Measurements from ENCODE around the gene PAAF1. TPM values are rescaled to one million over a fixed set of nuclear protein-coding genes. Genes with fewer than 3 reads are reported as not detected.
A peak's percentile ranks its signal among the peaks of the same experiment; 100 is the strongest.

PAAF1 gene
- total RNA-seq, 2 experiments from 2014 or later: 21.6 TPM

GRCh38 chr11:73957654-73958361 lies 81.0 kb downstream of the PAAF1 start:
- H3K9me3 Mint-ChIP-seq: no peaks in the 10 kb centered on the region
- H3K4me3 Mint-ChIP-seq: no peak overlapping the region
- POLR2A ChIA-PET: interaction anchor here (0.6 kb wide), 1 partner anchor 22 kb away, joined by 3 read pairs; no protein-coding TSS in a partner anchor
- no peaks in the 10 kb centered on the region for H3K36me3 Mint-ChIP-seq (ENCODE audit: low read depth)
- DNase-seq: no peak
- peaks cover 12% of the 10 kb centered on the region for H3K27me3 Mint-ChIP-seq
- H3K27ac Mint-ChIP-seq: no peak overlapping the region
- CTCF ChIA-PET: interaction anchor here (1.0 to 1.6 kb wide), 2 partner anchors 12 to 363 kb away, joined by 3 read pairs; no protein-coding TSS in a partner anchor
- H3K4me1 Mint-ChIP-seq: peaks cover 4% of the 10 kb centered on the region

GRCh38 chr11:73958521-73959141 lies 81.8 kb downstream of the PAAF1 start:
- Mint-ChIP-seq H3K27ac (no peak overlapping the region), H3K27me3 (peaks cover 12% of the 10 kb centered on the region), H3K9me3 (no peaks in the 10 kb centered on the region), H3K4me1 (peaks cover 4% of the 10 kb centered on the region), H3K36me3 (ENCODE audit: low read depth) (no peaks in the 10 kb centered on the region), H3K4me3 (no peak overlapping the region)
- ChIA-PET CTCF (interaction anchor here (0.6 to 1.6 kb wide), 3 partner anchors 10 to 290 kb away, joined by 3 read pairs; no protein-coding TSS in a partner anchor), POLR2A (no interaction called here)
- DNase-seq: no peak

DNA sequence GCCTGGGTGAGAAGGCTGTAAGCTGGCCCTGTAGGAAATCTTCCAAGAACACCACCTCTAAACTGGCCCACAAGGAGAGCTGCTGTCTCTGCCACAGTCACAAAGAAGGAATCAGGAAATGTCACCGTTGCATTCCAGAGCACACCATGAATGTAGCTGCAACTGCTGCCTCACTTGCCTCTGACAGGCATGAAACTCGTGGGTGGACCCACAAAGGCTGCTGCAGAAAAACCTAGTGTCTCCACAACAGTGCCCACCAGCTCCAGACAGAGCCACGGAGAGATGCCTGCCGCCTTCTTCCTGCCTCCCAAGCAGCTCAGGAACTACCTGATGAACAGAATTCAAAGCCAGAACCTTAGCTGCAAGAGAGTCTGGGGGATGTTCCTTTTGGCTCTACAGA lies 84.5 kb downstream of the PAAF1 start:
- H3K36me3 Mint-ChIP-seq (ENCODE audit: low read depth): no peaks in the 10 kb centered on the region
- ChIA-PET CTCF (no interaction called here), POLR2A (no interaction called here)
- H3K27ac Mint-ChIP-seq: no peak overlapping the region
- peaks cover 15% of the 10 kb centered on the region for H3K4me1 Mint-ChIP-seq
- DNase-seq: no peak
- no peaks in the 10 kb centered on the region for H3K9me3 Mint-ChIP-seq
- H3K4me3 Mint-ChIP-seq: no peak overlapping the region
- H3K27me3 Mint-ChIP-seq: peaks cover 7% of the 10 kb centered on the region

- ChIA-PET CTCF (interaction anchor here (0.5 to 2.4 kb wide), 2 partner anchors 28 to 445 kb away, joined by 3 to 5 read pairs; no protein-coding TSS in a partner anchor), POLR2A (no interaction called here)
- H3K4me1 Mint-ChIP-seq: peaks cover 15% of the 10 kb centered on the region
These were observed 85.4 kb downstream of the PAAF1 start for GRCh38 chr11:73962101-73962705.

GRCh38 chr11:73963861-73964260 lies 87.1 kb downstream of the PAAF1 start:
- Mint-ChIP-seq H3K4me3 (no peak overlapping the region), H3K4me1 (peaks cover 17% of the 10 kb centered on the region), H3K27me3 (peaks cover 2% of the 10 kb centered on the region), H3K36me3 (ENCODE audit: low read depth) (no peaks in the 10 kb centered on the region), H3K27ac (no peak overlapping the region), H3K9me3 (no peaks in the 10 kb centered on the region)
- CTCF ChIA-PET: interaction anchor here (0.8 to 2.4 kb wide), 15 partner anchors 11 to 462 kb away, joined by 3 to 20 read pairs (median 4); partner anchors contain the start of genes C2CD3 and PPME1
- POLR2A ChIA-PET: interaction anchor here (1.2 to 12.4 kb wide), 2 partner anchors 17 to 292 kb away, joined by 5 to 264 read pairs; partner anchors contain the start of gene UCP2
- DNase-seq: no peak

More at GRCh38 chr11:73962101-73962705, 85.4 kb downstream of the PAAF1 start:
- no peak overlapping the region for H3K4me3 Mint-ChIP-seq
- no peaks in the 10 kb centered on the region for H3K9me3 Mint-ChIP-seq
- no peaks in the 10 kb centered on the region for H3K36me3 Mint-ChIP-seq (ENCODE audit: low read depth)
- DNase-seq: no peak
- peaks cover 7% of the 10 kb centered on the region for H3K27me3 Mint-ChIP-seq
- no peak overlapping the region for H3K27ac Mint-ChIP-seq

DNA sequence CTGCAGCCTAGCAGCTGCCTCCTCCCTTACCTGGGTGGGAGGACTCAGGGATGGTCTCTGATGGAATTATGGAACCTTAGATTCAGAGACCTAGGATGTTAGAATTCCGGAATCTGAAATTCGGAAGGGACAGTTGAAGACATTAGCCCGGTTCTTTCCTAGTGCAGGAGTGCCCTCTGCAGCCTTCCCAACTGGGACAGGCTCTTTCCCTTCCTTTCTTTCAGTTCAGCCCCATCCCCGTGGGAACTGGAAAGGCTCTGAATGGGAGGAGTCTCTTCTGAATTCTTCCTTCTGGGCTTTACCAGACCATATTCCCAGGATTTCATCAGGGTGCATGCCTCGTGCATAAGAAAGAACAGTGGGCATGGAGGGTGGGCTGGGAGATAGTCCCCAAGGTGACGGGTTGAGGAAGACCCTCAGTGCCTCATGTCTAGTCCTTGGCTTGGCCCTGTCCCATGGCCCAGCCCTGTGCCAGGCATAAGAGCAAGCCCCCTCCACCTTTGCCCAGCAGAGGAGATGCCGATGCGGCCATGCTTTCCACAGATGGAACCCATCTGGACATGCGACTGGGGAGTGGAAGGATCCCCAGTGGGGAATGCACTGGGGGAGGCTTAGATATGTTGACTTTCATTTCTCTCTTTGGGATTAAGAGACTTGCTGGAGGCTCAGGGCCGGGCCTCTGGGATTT lies 88.4 kb downstream of the PAAF1 start:
- no peaks in the 10 kb centered on the region for H3K9me3 Mint-ChIP-seq
- ChIA-PET CTCF (interaction anchor here (1.3 to 2.1 kb wide), 5 partner anchors 15 to 358 kb away, joined by 3 to 20 read pairs (median 7); no protein-coding TSS in a partner anchor), POLR2A (interaction anchor here (0.7 to 12.4 kb wide), 3 partner anchors 16 to 205 kb away, joined by 4 to 264 read pairs (median 5); partner anchors contain the start of genes C2CD3 and UCP2)
- H3K4me3 Mint-ChIP-seq: no peak overlapping the region
- peaks cover 3% of the 10 kb centered on the region for H3K36me3 Mint-ChIP-seq (ENCODE audit: low read depth)
- peaks cover 2% of the 10 kb centered on the region for H3K27me3 Mint-ChIP-seq
- peaks cover 31% of the 10 kb centered on the region for H3K4me1 Mint-ChIP-seq
- DNase-seq: no peak
- H3K27ac Mint-ChIP-seq: no peak overlapping the region

- Mint-ChIP-seq H3K9me3 (no peaks in the 10 kb centered on the region), H3K4me3 (no peak overlapping the region), H3K27me3 (peaks cover 2% of the 10 kb centered on the region), H3K36me3 (ENCODE audit: low read depth) (peaks cover 3% of the 10 kb centered on the region), H3K4me1 (peaks cover 34% of the 10 kb centered on the region), H3K27ac (no peak overlapping the region)
- CTCF ChIA-PET: interaction anchor here (1.3 kb wide), 1 partner anchor 14 kb away, joined by 7 read pairs; no protein-coding TSS in a partner anchor
- POLR2A ChIA-PET: interaction anchor here (1.7 to 12.4 kb wide), 2 partner anchors 16 to 205 kb away, joined by 5 to 264 read pairs; partner anchors contain the start of genes C2CD3 and UCP2
- DNase-seq: no peak
These were observed 88.9 kb downstream of the PAAF1 start for GRCh38 chr11:73965764-73966121.

DNA sequence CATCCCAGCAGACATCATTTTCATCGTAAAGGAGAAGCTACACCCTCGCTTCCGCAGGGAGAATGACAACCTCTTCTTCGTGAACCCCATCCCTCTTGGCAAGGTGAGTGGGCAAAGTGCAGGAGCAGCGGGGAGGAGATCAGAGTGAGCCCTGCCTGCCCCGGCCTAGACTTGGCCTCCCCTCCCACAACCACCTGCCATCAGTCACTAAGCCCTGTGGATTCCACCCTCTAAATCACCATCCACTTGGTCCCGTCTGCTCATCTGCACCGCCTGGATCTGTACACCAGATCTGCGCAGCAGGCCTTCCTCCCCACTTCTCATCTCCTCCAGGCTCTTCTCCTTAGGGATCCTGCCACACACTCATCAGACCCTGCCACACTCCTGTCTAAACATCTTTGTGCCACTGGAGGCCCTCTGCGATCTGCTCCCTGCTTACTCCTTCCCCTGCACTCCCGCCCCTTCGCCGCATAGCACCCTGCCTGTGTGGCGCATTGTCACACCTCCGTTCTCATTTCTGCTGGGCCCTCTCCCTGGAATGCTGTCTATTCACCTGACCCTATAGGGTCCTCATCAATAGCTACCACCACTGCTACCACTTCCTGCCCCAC lies 91.7 kb downstream of the PAAF1 start:
- Mint-ChIP-seq H3K27me3 (no peaks in the 10 kb centered on the region), H3K4me3 (no peak overlapping the region), H3K36me3 (ENCODE audit: low read depth) (peaks cover 16% of the 10 kb centered on the region), H3K9me3 (no peaks in the 10 kb centered on the region), H3K4me1 (peaks cover 57% of the 10 kb centered on the region), H3K27ac (no peak overlapping the region)
- POLR2A ChIA-PET: interaction anchor here (0.8 to 12.4 kb wide), 3 partner anchors 13 to 203 kb away, joined by 3 to 264 read pairs (median 7); partner anchors contain the start of genes PPME1 and UCP2
- CTCF ChIA-PET: no interaction called here
- no peak for DNase-seq

GRCh38 chr11:73969091-73969490 lies 92.3 kb downstream of the PAAF1 start:
- POLR2A ChIA-PET: interaction anchor here (1.6 to 12.4 kb wide), 3 partner anchors 12 to 133 kb away, joined by 3 to 264 read pairs (median 20); partner anchors contain the start of gene UCP2
- Mint-ChIP-seq H3K27ac (no peak overlapping the region), H3K36me3 (ENCODE audit: low read depth) (peaks cover 21% of the 10 kb centered on the region), H3K4me1 (peaks cover 61% of the 10 kb centered on the region), H3K9me3 (no peaks in the 10 kb centered on the region), H3K4me3 (no peak overlapping the region), H3K27me3 (no peaks in the 10 kb centered on the region)
- CTCF ChIA-PET: no interaction called here
- no peak for DNase-seq

GRCh38 chr11:73969991-73970800 lies 93.4 kb downstream of the PAAF1 start:
- peaks cover 32% of the 10 kb centered on the region for H3K36me3 Mint-ChIP-seq (ENCODE audit: low read depth)
- H3K27me3 Mint-ChIP-seq: no peaks in the 10 kb centered on the region
- ChIA-PET CTCF (interaction anchor here (1.1 kb wide), 2 partner anchors 10 to 286 kb away, joined by 4 read pairs; no protein-coding TSS in a partner anchor), POLR2A (interaction anchor here (0.9 to 12.4 kb wide), 8 partner anchors 10 to 201 kb away, joined by 3 to 264 read pairs (median 4); partner anchors contain the start of genes C2CD3, PPME1 and UCP2)
- H3K4me3 Mint-ChIP-seq: no peak overlapping the region
- peak overlapping the region; percentile 63 for H3K27ac Mint-ChIP-seq
- H3K9me3 Mint-ChIP-seq: no peaks in the 10 kb centered on the region
- DNase-seq: no peak
- peaks cover 64% of the 10 kb centered on the region for H3K4me1 Mint-ChIP-seq

DNA sequence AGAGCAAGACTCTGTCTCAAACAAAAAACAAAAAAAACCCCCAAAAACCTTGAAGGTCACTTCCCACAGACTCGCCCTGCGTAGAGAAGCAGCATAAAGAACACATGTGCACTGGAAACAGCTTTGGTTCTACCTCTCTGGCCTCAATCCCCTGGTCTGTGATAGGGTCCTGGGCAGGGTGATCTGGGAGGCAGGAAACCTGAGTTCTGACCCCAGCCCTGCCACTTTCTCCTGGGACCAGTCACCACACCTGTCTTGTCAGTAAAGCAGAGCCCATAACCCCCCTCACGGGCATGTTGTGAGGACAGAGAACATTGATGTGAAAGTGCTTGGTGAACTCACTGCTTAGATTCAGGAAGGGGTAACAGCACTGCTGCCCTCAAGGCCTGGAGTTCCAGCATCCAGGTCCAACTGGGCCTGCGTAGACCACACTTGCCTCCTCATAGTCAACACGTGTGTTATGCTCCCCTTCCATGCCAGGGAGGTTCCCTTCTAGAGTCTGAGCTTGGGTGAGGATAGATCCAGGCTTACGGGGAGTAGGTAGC lies 94.4 kb downstream of the PAAF1 start:
- peaks cover 74% of the 10 kb centered on the region for H3K4me1 Mint-ChIP-seq
- CTCF ChIA-PET: interaction anchor here (0.6 to 4.4 kb wide), 4 partner anchors 9 to 34 kb away, joined by 3 to 12 read pairs (median 4); partner anchors contain the start of gene UCP2
- DNase-seq: no peak
- H3K9me3 Mint-ChIP-seq: no peaks in the 10 kb centered on the region
- H3K27ac Mint-ChIP-seq: no peak overlapping the region
- H3K36me3 Mint-ChIP-seq (ENCODE audit: low read depth): peaks cover 42% of the 10 kb centered on the region
- POLR2A ChIA-PET: interaction anchor here (0.9 to 12.4 kb wide), 6 partner anchors 10 to 62 kb away, joined by 3 to 264 read pairs (median 8); partner anchors contain the start of gene UCP2
- H3K4me3 Mint-ChIP-seq: no peak overlapping the region
- no peaks in the 10 kb centered on the region for H3K27me3 Mint-ChIP-seq
